LHCN-M2 (cell line): ENCODE data around the gene RPA3. TPM values are rescaled to one million over a fixed set of nuclear protein-coding genes. Genes with fewer than 3 reads are reported as not detected.

Experiments used
- DNase-seq: peaks from one replicate; pipeline ENCODE4 v3.0.0-alpha.2; 2012; ENCODE audit warnings: low read depth
- total RNA-seq: library from RNA; depleted of rRNA; stranded (reverse); fragments of >200 nt; gene quantifications from 2 replicates; pipeline ENCODE4 v1.2.3, GENCODE V29; 2014; rRNA removed

The RPA3 gene
- total RNA-seq, 1 experiment from 2014 or later = 67.5 TPM

DNA sequence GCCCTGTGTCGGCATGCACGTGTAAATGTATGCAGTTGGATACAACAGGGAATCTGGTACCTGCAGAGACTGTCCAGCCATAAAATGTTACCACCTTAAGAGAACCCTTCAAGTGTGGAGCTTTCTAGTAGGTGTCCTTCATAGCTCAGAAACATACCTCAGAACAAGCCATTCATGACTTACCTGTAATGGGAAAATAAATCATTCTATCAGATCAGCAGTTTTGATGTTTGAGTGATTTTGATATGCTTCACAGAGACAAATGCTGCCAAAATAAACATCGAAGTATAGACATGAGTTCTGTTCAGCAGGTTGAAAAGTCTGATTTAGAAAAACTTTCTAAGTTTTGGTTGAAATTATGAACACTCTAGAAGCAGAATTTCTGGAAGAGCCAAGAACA lies 111.4 kb downstream of the RPA3 start:
- DNase-seq = no peak

DNA sequence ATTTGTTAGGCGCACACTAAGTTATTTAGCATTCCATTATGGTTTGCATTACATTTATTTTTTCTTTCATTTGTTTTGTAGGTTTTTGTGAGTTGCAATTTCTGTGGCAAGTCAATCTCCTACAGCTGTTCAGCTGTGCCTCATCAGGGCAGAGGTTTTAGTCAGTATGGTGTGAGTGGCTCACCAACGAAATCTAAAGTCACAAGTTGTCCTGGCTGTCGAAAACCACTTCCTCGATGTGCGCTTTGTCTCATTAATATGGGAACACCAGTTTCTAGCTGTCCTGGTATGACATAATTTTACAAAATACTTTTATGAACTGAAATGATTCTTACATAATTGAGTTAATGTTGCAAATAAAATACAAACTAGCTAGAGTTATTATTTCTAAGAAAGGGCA lies 122.2 kb downstream of the RPA3 start:
- DNase-seq = peak; percentile 95

DNA sequence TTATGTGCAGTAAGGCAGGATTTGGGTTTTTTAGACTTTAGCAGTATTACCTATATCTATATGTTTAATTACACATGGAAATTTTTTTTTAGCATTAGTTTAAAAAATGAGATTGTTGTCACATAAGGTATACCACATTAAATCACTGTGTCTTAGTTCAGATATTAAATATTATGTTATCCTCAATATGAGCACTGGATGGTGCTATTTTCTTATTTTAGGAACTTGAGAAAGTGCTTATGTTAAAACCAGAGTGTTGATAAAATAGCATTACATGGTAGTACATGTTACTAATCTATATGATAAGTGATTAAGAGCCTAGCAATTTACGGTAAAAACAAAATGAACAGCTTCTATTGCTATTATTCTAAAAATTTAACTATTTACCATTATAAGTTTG lies 123.0 kb downstream of the RPA3 start:
- DNase-seq = peak; percentile 62

Other genes starting within 250 kb of the RPA3 start
- gene COL28A1, start 182.7 kb downstream of the RPA3 start, total RNA-seq = 2.6 and 4.4 TPM in 2 replicates
- 215 and 330 TPM in 2 replicates for gene MIOS, start 151.7 kb downstream of the RPA3 start, total RNA-seq
- gene UMAD1, start 77.9 kb downstream of the RPA3 start, total RNA-seq = 22.8 and 25.1 TPM in 2 replicates